HFF-Myc (cell line): ENCODE measurements around the gene CCND3.

ENCODE experiments used
- DNase-seq: peaks from one replicate; pipeline ENCODE4 v3.0.0-alpha.2; 2011; ENCODE audit warnings: low read depth; ENCODE audit errors: extremely low read depth
- H3K4me3 ChIP-seq: replicated peaks from 2 replicates; pipeline ENCODE4 v1.5.1; 2011; ENCODE audit warnings: low read depth, mild to moderate bottlenecking, control low read depth, low read length
- CTCF ChIP-seq: IDR thresholded peaks from 2 replicates; pipeline ENCODE4 v1.5.1; 2012; ENCODE audit warnings: mild to moderate bottlenecking, low read depth, low read length, control low read depth; ENCODE audit errors: missing control alignments

Gene CCND3

GRCh38 chr6:41964201-41964887, 22.7 kb upstream of the CCND3 start:
- TF ChIP-seq CTCF = no peak
- no peak overlapping the region for H3K4me3 ChIP-seq
- DNase-seq = no peak

- no peak overlapping the region for H3K4me3 ChIP-seq
- DNase-seq = no peak
- TF ChIP-seq CTCF = no peak
Measured at GRCh38 chr6:41963371-41963770, 21.8 kb upstream of the CCND3 start.

GRCh38 chr6:41960028-41960427, 18.4 kb upstream of the CCND3 start:
- no peak for TF ChIP-seq CTCF
- H3K4me3 ChIP-seq = no peak overlapping the region
- DNase-seq = no peak

- no peak for TF ChIP-seq CTCF
Measured at GRCh38 chr6:41958022-41958856, 16.6 kb upstream of the CCND3 start.

GRCh38 chr6:41957117-41957516, 15.5 kb upstream of the CCND3 start:
- no peak overlapping the region for H3K4me3 ChIP-seq
- TF ChIP-seq CTCF = no peak
- no peak for DNase-seq

More at GRCh38 chr6:41958022-41958856, 16.6 kb upstream of the CCND3 start:
- no peak for DNase-seq
- H3K4me3 ChIP-seq = no peak overlapping the region

- TF ChIP-seq CTCF = no peak
- no peak overlapping the region for H3K4me3 ChIP-seq
- DNase-seq = no peak
Measured at GRCh38 chr6:41955412-41955811, 13.8 kb upstream of the CCND3 start.
